ENCODE results near the gene MFSD8.
"Not testable (repeated sequence)": the region's sequence is repeated elsewhere in the genome, so short reads cannot be mapped to it uniquely, and the experiment has no call there.

- not testable (repeated sequence) for TF ChIP-seq CTCF (conservative IDR thresholded peaks at IDR 0.05); ZFX (IDR thresholded peaks at IDR 0.05)
Measured at GRCh38 chr4:127931836-127932235, 33.1 kb downstream of the MFSD8 start.
